ENCODE data around the gene CFAP61.
"Not testable (repeated sequence)": the region's sequence is repeated elsewhere in the genome, so short reads cannot be mapped to it uniquely, and the experiment has no call there.

CFAP61 gene

GRCh38 chr20:20092827-20093226 is 40.5 kb downstream of the CFAP61 start:
- DNase-seq = no peak

GRCh38 chr20:20094410-20094809 is 42.1 kb downstream of the CFAP61 start:
- no peak for DNase-seq

- no peak for DNase-seq
These were observed 43.0 kb downstream of the CFAP61 start for GRCh38 chr20:20095114-20095872.

- DNase-seq = no peak
These were observed 44.1 kb downstream of the CFAP61 start for GRCh38 chr20:20096421-20096820.

- no peak for DNase-seq
These were observed 48.5 kb downstream of the CFAP61 start for GRCh38 chr20:20100881-20101280.

GRCh38 chr20:20102163-20102562 is 49.8 kb downstream of the CFAP61 start:
- no peak for DNase-seq

- no peak for DNase-seq
These were observed 50.5 kb downstream of the CFAP61 start for GRCh38 chr20:20102716-20103258.

- DNase-seq = no peak
These were observed 51.2 kb downstream of the CFAP61 start for GRCh38 chr20:20103486-20103885.

- DNase-seq = not testable (repeated sequence)
These were observed 70.9 kb downstream of the CFAP61 start for GRCh38 chr20:20123187-20123586.

- no peak for DNase-seq
These were observed 78.1 kb downstream of the CFAP61 start for GRCh38 chr20:20130399-20130798.

GRCh38 chr20:20134941-20135575 is 82.7 kb downstream of the CFAP61 start:
- DNase-seq = no peak

- DNase-seq = no peak
These were observed 84.0 kb downstream of the CFAP61 start for GRCh38 chr20:20136313-20136712.

GRCh38 chr20:20137851-20138250 is 85.5 kb downstream of the CFAP61 start:
- DNase-seq = no peak

- no peak for DNase-seq
These were observed 86.2 kb downstream of the CFAP61 start for GRCh38 chr20:20138301-20139064.

- peak; percentile 71 for DNase-seq
These were observed 87.1 kb downstream of the CFAP61 start for GRCh38 chr20:20139403-20139802.

- DNase-seq = no peak
These were observed 90.8 kb downstream of the CFAP61 start for GRCh38 chr20:20143165-20143564.

GRCh38 chr20:20143646-20144045 is 91.3 kb downstream of the CFAP61 start:
- no peak for DNase-seq

GRCh38 chr20:20148779-20149178 is 96.4 kb downstream of the CFAP61 start:
- DNase-seq = no peak

- no peak for DNase-seq
These were observed 97.9 kb downstream of the CFAP61 start for GRCh38 chr20:20150241-20150640.

GRCh38 chr20:20160520-20160919 is 108.2 kb downstream of the CFAP61 start:
- no peak for DNase-seq

- no peak for DNase-seq
These were observed 109.3 kb downstream of the CFAP61 start for GRCh38 chr20:20161611-20162010.

GRCh38 chr20:20167698-20168097 is 115.4 kb downstream of the CFAP61 start:
- no peak for DNase-seq

- DNase-seq = no peak
These were observed 120.9 kb downstream of the CFAP61 start for GRCh38 chr20:20173254-20173653.
